HG03066 (cell line): ENCODE results near the gene TBP.
"Not testable (repeated sequence)": the region's sequence is repeated elsewhere in the genome, so short reads cannot be mapped to it uniquely, and the experiment has no call there.

Experiments
- ATAC-seq: cut with Tn5 transposase; IDR thresholded peaks from one replicate; pipeline ENCODE4 v1.9.1; 2021; ENCODE audit warnings: low read depth; ENCODE audit not compliant: unreplicated experiment

Gene TBP

GRCh38 chr6:170554013-170554795, at the start of gene TBP:
TBP (plus strand) TSS chr6:170554369; CDS start chr6:170557030, 2,661 bp downstream.
- ATAC-seq: peak; percentile 98

GRCh38 chr6:170504479-170504878, 49.7 kb upstream of the TBP start:
- no peak for ATAC-seq

- no peak for ATAC-seq
These were observed 48.9 kb upstream of the TBP start for GRCh38 chr6:170505306-170505705.

GRCh38 chr6:170506446-170506845, 47.7 kb upstream of the TBP start:
- no peak for ATAC-seq

GRCh38 chr6:170507728-170508127, 46.4 kb upstream of the TBP start:
- ATAC-seq: not testable (repeated sequence)

GRCh38 chr6:170508275-170508674, 45.9 kb upstream of the TBP start:
- not testable (repeated sequence) for ATAC-seq

GRCh38 chr6:170508892-170509722, 45.1 kb upstream of the TBP start:
- not testable (repeated sequence) for ATAC-seq

GRCh38 chr6:170509723-170510018, 44.5 kb upstream of the TBP start:
- no peak for ATAC-seq

GRCh38 chr6:170510631-170511030, 43.5 kb upstream of the TBP start:
- ATAC-seq: no peak

GRCh38 chr6:170512249-170512648, 41.9 kb upstream of the TBP start:
- ATAC-seq: no peak

- ATAC-seq: no peak
These were observed 39.3 kb upstream of the TBP start for GRCh38 chr6:170514908-170515307.

GRCh38 chr6:170516783-170517616, 37.2 kb upstream of the TBP start:
- peak; percentile 99 for ATAC-seq

GRCh38 chr6:170522565-170523183, 31.5 kb upstream of the TBP start:
- no peak for ATAC-seq

GRCh38 chr6:170523256-170524171, 30.7 kb upstream of the TBP start:
- no peak for ATAC-seq

GRCh38 chr6:170524172-170524502, 30.0 kb upstream of the TBP start:
- ATAC-seq: no peak

GRCh38 chr6:170525795-170526194, 28.4 kb upstream of the TBP start:
- ATAC-seq: no peak

- ATAC-seq: not testable (repeated sequence)
These were observed 26.2 kb upstream of the TBP start for GRCh38 chr6:170527995-170528394.

GRCh38 chr6:170529839-170530469, 24.2 kb upstream of the TBP start:
- peak; percentile 83 for ATAC-seq

GRCh38 chr6:170532867-170533488, 21.2 kb upstream of the TBP start:
- ATAC-seq: no peak
